Endodermal cell (in vitro differentiated cells): ENCODE results near the gene WNK3. TPM values are rescaled to one million over a fixed set of nuclear protein-coding genes. Genes with fewer than 3 reads are reported as not detected.

Experiments used
- DNase-seq: peaks from one replicate; pipeline ENCODE4 v3.0.0-alpha.2; 2017
- H3K27ac ChIP-seq: 2 replicates; pipeline ENCODE4 v1.5.1; 2013; ENCODE audit warnings: mild to moderate bottlenecking, low read depth, low read length, moderate library complexity
- H3K27me3 ChIP-seq: 2 replicates; pipeline ENCODE4 v1.6.1; 2013; ENCODE audit warnings: mild to moderate bottlenecking, low read length, moderate library complexity; ENCODE audit not compliant: insufficient read depth, control insufficient read depth, poor library complexity, severe bottlenecking
- H3K36me3 ChIP-seq: 2 replicates; pipeline ENCODE4 v1.7.0; 2013; ENCODE audit warnings: mild to moderate bottlenecking, low read length, moderate library complexity; ENCODE audit not compliant: control insufficient read depth, insufficient read depth
- H3K4me1 ChIP-seq: one replicate; pipeline ENCODE4 v1.7.0; 2013; ENCODE audit warnings: low read length; ENCODE audit not compliant: control insufficient read depth, insufficient read depth
- H3K4me3 ChIP-seq: 2 replicates; pipeline ENCODE4 v1.5.1; 2013; ENCODE audit warnings: mild to moderate bottlenecking, low read length, moderate library complexity
- H3K9ac ChIP-seq: 2 replicates; pipeline ENCODE4 v1.6.1; 2013; ENCODE audit warnings: mild to moderate bottlenecking, low read length, moderate library complexity; ENCODE audit not compliant: poor library complexity, severe bottlenecking; ENCODE audit errors: extremely low read depth
- H3K9me3 ChIP-seq: 2 replicates; pipeline ENCODE4 v1.6.1; 2013; ENCODE audit warnings: mild to moderate bottlenecking, low read length, moderate library complexity; ENCODE audit not compliant: control insufficient read depth
- H3K27ac Mint-ChIP-seq: 2 replicates; pipeline ENCODE4 v1.8.0; 2020; ENCODE audit warnings: mixed read lengths
- H3K27me3 Mint-ChIP-seq: 2 replicates; pipeline ENCODE4 v1.8.0; 2021; ENCODE audit warnings: mild to moderate bottlenecking, mixed read lengths; ENCODE audit not compliant: insufficient read depth
- H3K36me3 Mint-ChIP-seq: 2 replicates; pipeline ENCODE4 v1.8.0; 2020; ENCODE audit warnings: low read depth, mixed read lengths
- H3K4me1 Mint-ChIP-seq: 2 replicates; pipeline ENCODE4 v1.8.0; 2020; ENCODE audit warnings: mixed read lengths
- H3K4me3 Mint-ChIP-seq: 2 replicates; pipeline ENCODE4 v1.8.0; 2020; ENCODE audit warnings: mild to moderate bottlenecking, moderate library complexity, mixed read lengths
- H3K9me3 Mint-ChIP-seq: 2 replicates; pipeline ENCODE4 v1.8.0; 2020; ENCODE audit warnings: mild to moderate bottlenecking, mixed read lengths
- CTCF ChIP-seq: fragments of 200-600 bp; sonication (generic); conservative IDR thresholded peaks from 2 replicates; pipeline ENCODE4 v1.5.0; 2021; ENCODE audit warnings: antibody characterized with exemption, mild to moderate bottlenecking
- WGBS, 2 experiments: methylation state at CpG; one replicate each; pipeline versions ENCODE4 v1.1.5 to v1.1.7; 2013; ENCODE audit warnings: missing lambda C conversion rate in 2 of 2, mixed read lengths in 1 of 2; ENCODE audit not compliant: insufficient coverage in 1 of 2, insufficient read length in 1 of 2; 5-methylcytosine and 5-hydroxymethylcytosine counted together
- total RNA-seq, 2 donors: library from RNA; stranded (reverse); fragmentation: NEBNext Ultra II Directional in 1 of 2; extraction: Animal tissue kit (Norgen Biotek cat#: 25700) in 1 of 2; gene quantifications; 2 replicates in 1 of 2; 3 replicates in 1 of 2; pipeline ENCODE4 v1.2.1, GENCODE V29; 2021

WNK3 gene
- total RNA-seq, 2 donors from 2014 or later, result 38.3 to 40.4 TPM

- no peak for TF ChIP-seq CTCF
Observed at GRCh38 chrX:54171091-54171490, 186.8 kb downstream of the WNK3 start.

GRCh38 chrX:54166915-54167314 lies 190.9 kb downstream of the WNK3 start:
- DNase-seq, result no peak

More at GRCh38 chrX:54171091-54171490, 186.8 kb downstream of the WNK3 start:
- peaks cover 3% of the 10 kb centered on the region for H3K4me1 Mint-ChIP-seq
- Histone ChIP-seq H3K27ac (no peak overlapping the region), H3K4me1 (no peaks in the 10 kb centered on the region), H3K9me3 (no peaks in the 10 kb centered on the region), H3K9ac (no peak overlapping the region), H3K27me3 (no peaks in the 10 kb centered on the region), H3K4me3 (no peak overlapping the region), H3K36me3 (peaks cover 5% of the 10 kb centered on the region)
- no peak for DNase-seq
- peaks cover 39% of the 10 kb centered on the region for H3K9me3 Mint-ChIP-seq
- peaks cover 12% of the 10 kb centered on the region for H3K36me3 Mint-ChIP-seq
- H3K4me3 Mint-ChIP-seq, result no peak overlapping the region
- no peak overlapping the region for H3K27ac Mint-ChIP-seq
- H3K27me3 Mint-ChIP-seq, result no peaks in the 10 kb centered on the region

GRCh38 chrX:54157561-54157960 lies 200.3 kb downstream of the WNK3 start:
- no peaks in the 10 kb centered on the region for H3K4me1 ChIP-seq
- H3K9ac ChIP-seq, result no peak overlapping the region
- no peaks in the 10 kb centered on the region for H3K27me3 ChIP-seq
- no peaks in the 10 kb centered on the region for H3K9me3 ChIP-seq
- H3K27me3 Mint-ChIP-seq, result no peaks in the 10 kb centered on the region
- no peak overlapping the region for H3K4me3 ChIP-seq
- no peak overlapping the region for H3K4me3 Mint-ChIP-seq
- H3K27ac ChIP-seq, result no peak overlapping the region
- peaks cover 9% of the 10 kb centered on the region for H3K36me3 Mint-ChIP-seq
- TF ChIP-seq CTCF, result no peak
- no peaks in the 10 kb centered on the region for H3K4me1 Mint-ChIP-seq
- DNase-seq, result no peak
- no peak overlapping the region for H3K27ac Mint-ChIP-seq
- H3K9me3 Mint-ChIP-seq, result peaks cover 41% of the 10 kb centered on the region
- H3K36me3 ChIP-seq, result no peaks in the 10 kb centered on the region

More at GRCh38 chrX:54166915-54167314, 190.9 kb downstream of the WNK3 start:
- Mint-ChIP-seq H3K36me3 (peaks cover 2% of the 10 kb centered on the region), H3K4me1 (peaks cover 7% of the 10 kb centered on the region), H3K27ac (no peak overlapping the region), H3K27me3 (no peaks in the 10 kb centered on the region), H3K9me3 (peaks cover 41% of the 10 kb centered on the region), H3K4me3 (no peak overlapping the region)
- TF ChIP-seq CTCF, result no peak
- 88 to 100% methylated on average over 1 to 4 of the region's 4 CpGs for WGBS, 2 experiments
- Histone ChIP-seq H3K9me3 (no peaks in the 10 kb centered on the region), H3K27ac (no peak overlapping the region), H3K9ac (no peak overlapping the region), H3K4me1 (no peaks in the 10 kb centered on the region), H3K27me3 (no peaks in the 10 kb centered on the region), H3K36me3 (no peaks in the 10 kb centered on the region), H3K4me3 (no peak overlapping the region)

Other genes with a start within 250 kb of the WNK3 start
- gene FAM120C, start 174.8 kb downstream of the WNK3 start, total RNA-seq, result 1 to 10 TPM; 9.6 to 9.7 TPM
- 10 to 100 TPM; 41.3 to 54.0 TPM for gene TSR2, start 82.4 kb upstream of the WNK3 start, total RNA-seq
- 10 to 100 TPM; 23.9 to 46.0 TPM for gene FGD1, start 138.2 kb upstream of the WNK3 start, total RNA-seq
- gene GNL3L, start 172.2 kb upstream of the WNK3 start, total RNA-seq, result 10 to 100 TPM; 40.2 to 43.8 TPM